ENCODE data around the gene NAV2.

The NAV2 gene

GRCh38 chr11:20060181-20060580 lies 347.5 kb downstream of the NAV2 start:
- H3K79me2 ChIP-seq (ENCODE audit: insufficient read depth, low read length): no peaks in the 10 kb centered on the region
- TF ChIP-seq CTCF (IDR thresholded peaks at IDR 0.05; ENCODE audit: borderline replicate concordance, extremely low read depth, low read length, poor library complexity, severe bottlenecking): no peak
- TF ChIP-seq EZH2 (IDR thresholded peaks at IDR 0.05; ENCODE audit: borderline replicate concordance, low read depth, low read length, severe bottlenecking): no peak
- no peak for DNase-seq
- no peak overlapping the region for H3K9ac ChIP-seq (ENCODE audit: low read depth, low read length)
- no peaks in the 10 kb centered on the region for H3K9me3 ChIP-seq (ENCODE audit: insufficient read depth, low read length, severe bottlenecking)
- no peak for ATAC-seq (ENCODE audit: insufficient read depth, low read depth)
- no peaks in the 10 kb centered on the region for H3K36me3 ChIP-seq (ENCODE audit: insufficient read depth, low read length)
- no peak overlapping the region for H3K4me2 ChIP-seq (ENCODE audit: insufficient read depth, low read length)
- H4K20me1 ChIP-seq (ENCODE audit: insufficient read depth, low read length): no peaks in the 10 kb centered on the region
- H2AFZ ChIP-seq (ENCODE audit: low read depth, low read length): no peak overlapping the region
- no peaks in the 10 kb centered on the region for H3K4me1 ChIP-seq (ENCODE audit: insufficient read depth, low read length)
- H3K4me3 ChIP-seq (ENCODE audit: low read depth in 1 of 2, low read length in 2 of 2): no peak overlapping the region
- H3K27me3 ChIP-seq (ENCODE audit: insufficient read depth, low read length, poor library complexity): peaks cover 3% of the 10 kb centered on the region
- H3K27ac ChIP-seq (ENCODE audit: low read length): no peak overlapping the region

- no peak for DNase-seq
- no peak overlapping the region for H3K4me2 ChIP-seq (ENCODE audit: insufficient read depth, low read length)
- no peaks in the 10 kb centered on the region for H3K36me3 ChIP-seq (ENCODE audit: insufficient read depth, low read length)
- no peaks in the 10 kb centered on the region for H3K79me2 ChIP-seq (ENCODE audit: insufficient read depth, low read length)
- no peak overlapping the region for H3K9ac ChIP-seq (ENCODE audit: low read depth, low read length)
- no peak overlapping the region for H2AFZ ChIP-seq (ENCODE audit: low read depth, low read length)
- H3K27ac ChIP-seq (ENCODE audit: low read length): no peak overlapping the region
- TF ChIP-seq EZH2 (IDR thresholded peaks at IDR 0.05; ENCODE audit: borderline replicate concordance, low read depth, low read length, severe bottlenecking) (no peak), CTCF (IDR thresholded peaks at IDR 0.05; ENCODE audit: borderline replicate concordance, extremely low read depth, low read length, poor library complexity, severe bottlenecking) (no peak)
- no peaks in the 10 kb centered on the region for H4K20me1 ChIP-seq (ENCODE audit: insufficient read depth, low read length)
- no peak overlapping the region for H3K4me3 ChIP-seq (ENCODE audit: low read depth in 1 of 2, low read length in 2 of 2)
- no peaks in the 10 kb centered on the region for H3K9me3 ChIP-seq (ENCODE audit: insufficient read depth, low read length, severe bottlenecking)
- peaks cover 2% of the 10 kb centered on the region for H3K27me3 ChIP-seq (ENCODE audit: insufficient read depth, low read length, poor library complexity)
- no peak for ATAC-seq (ENCODE audit: insufficient read depth, low read depth)
- H3K4me1 ChIP-seq (ENCODE audit: insufficient read depth, low read length): no peaks in the 10 kb centered on the region
Observed at GRCh38 chr11:20060647-20061205, 348.1 kb downstream of the NAV2 start.

- Histone ChIP-seq H2AFZ (ENCODE audit: low read depth, low read length) (no peak overlapping the region), H3K4me2 (ENCODE audit: insufficient read depth, low read length) (no peak overlapping the region), H3K9me3 (ENCODE audit: insufficient read depth, low read length, severe bottlenecking) (no peaks in the 10 kb centered on the region), H3K36me3 (ENCODE audit: insufficient read depth, low read length) (no peaks in the 10 kb centered on the region), H3K4me3 (ENCODE audit: low read depth in 1 of 2, low read length in 2 of 2) (no peak overlapping the region), H3K27me3 (ENCODE audit: insufficient read depth, low read length, poor library complexity) (no peaks in the 10 kb centered on the region), H3K27ac (ENCODE audit: low read length) (no peak overlapping the region), H4K20me1 (ENCODE audit: insufficient read depth, low read length) (no peaks in the 10 kb centered on the region), H3K4me1 (ENCODE audit: insufficient read depth, low read length) (no peaks in the 10 kb centered on the region), H3K9ac (ENCODE audit: low read depth, low read length) (no peak overlapping the region), H3K79me2 (ENCODE audit: insufficient read depth, low read length) (no peaks in the 10 kb centered on the region)
- DNase-seq (no peak), ATAC-seq (ENCODE audit: insufficient read depth, low read depth) (no peak)
- TF ChIP-seq EZH2 (IDR thresholded peaks at IDR 0.05; ENCODE audit: borderline replicate concordance, low read depth, low read length, severe bottlenecking) (no peak), CTCF (IDR thresholded peaks at IDR 0.05; ENCODE audit: borderline replicate concordance, extremely low read depth, low read length, poor library complexity, severe bottlenecking) (no peak)
Observed at GRCh38 chr11:20061776-20062175, 349.1 kb downstream of the NAV2 start.

Data from DND-41 (cell line).